Subcutaneous adipose tissue (tissue), 4 donors: ENCODE data around the gene SMPD4. TPM values are rescaled to one million over a fixed set of nuclear protein-coding genes. Genes with fewer than 3 reads are reported as not detected.
"Not testable (repeated sequence)": the region's sequence is repeated elsewhere in the genome, so short reads cannot be mapped to it uniquely, and the experiment has no call there.

Experiments used
- CTCF ChIP-seq: fragments of 450-650 bp; IDR thresholded peaks from one replicate; pipeline ENCODE4 v1.5.1; 2016; ENCODE audit warnings: low read depth, mild to moderate bottlenecking, control low read depth, antibody characterized with exemption, moderate library complexity
- total RNA-seq, 4 donors: library from RNA; depleted of rRNA; stranded (reverse); fragments of >200 nt; gene quantifications; one replicate each; pipeline ENCODE4 v1.1.0, GENCODE V29; 2016

SMPD4 gene
- total RNA-seq, 4 donors from 2014 or later = 20.9 to 38.2 (median 25.9) TPM

- no peak for TF ChIP-seq CTCF
Measured at GRCh38 chr2:130158631-130159030, 22.8 kb downstream of the SMPD4 start.

- TF ChIP-seq CTCF = no peak
Measured at GRCh38 chr2:130156624-130157004, 24.8 kb downstream of the SMPD4 start.

GRCh38 chr2:130154773-130155765, 26.3 kb downstream of the SMPD4 start:
- TF ChIP-seq CTCF = no peak

GRCh38 chr2:130152816-130153595, 28.4 kb downstream of the SMPD4 start:
- TF ChIP-seq CTCF = no peak

GRCh38 chr2:130150181-130151144, 30.9 kb downstream of the SMPD4 start:
- no peak for TF ChIP-seq CTCF

GRCh38 chr2:130145006-130145414, 36.4 kb downstream of the SMPD4 start, which contains the start of gene CCDC74B:
Gene CCDC74B, minus strand, starts transcription at chr2:130145112. Its CDS starts 116 bp downstream, at chr2:130144996.
- TF ChIP-seq CTCF = not testable (repeated sequence)
